GM12878 (cell line): ENCODE results near the gene PODN. TPM values are rescaled to one million over a fixed set of nuclear protein-coding genes. Genes with fewer than 3 reads are reported as not detected.

Source experiments
- ATAC-seq: fragments of 200-7000 bp; cut with Tn5 transposase; 3 replicates; pipeline ENCODE4 v1.9.1; 2020; ENCODE audit warnings: mild to moderate bottlenecking, moderate library complexity
- BruUV-seq: library from RNA; stranded (reverse); fragments of 400-500 nt; replicated peaks from 2 replicates; lab custom pipeline; 2021; lab: Mats Ljungman, UMichigan
- CTCF ChIA-PET: fragments of 300-600 bp; sonication (Branson Sonifier 250); formaldehyde crosslinking; extraction: SDS; loops from one replicate; lab custom pipeline; 2021; ENCODE audit warnings: inconsistent platforms; lab: Yijun Ruan, JAX
- POLR2A ChIA-PET: fragments of 350-600 bp; formaldehyde crosslinking; extraction: SDS; loops from one replicate; lab custom pipeline; 2021; ENCODE audit warnings: inconsistent platforms; lab: Charles Lee
- RAD21 ChIA-PET: fragments of 300-600 bp; sonication (Branson Sonifier 250); formaldehyde crosslinking; loops from one replicate; lab custom pipeline; 2023; ENCODE audit warnings: antibody characterized with exemption; ENCODE audit not compliant: unreplicated experiment; lab: Charles Lee
- SMC1A ChIA-PET: fragments of 300-600 bp; sonication (Branson Sonifier 250); formaldehyde crosslinking; loops from one replicate; lab custom pipeline; 2023; ENCODE audit not compliant: unreplicated experiment, uncharacterized antibody; lab: Charles Lee
- DNase-seq: peaks from one replicate; pipeline ENCODE4 v3.0.0-alpha.2; 2011; ENCODE audit warnings: low read depth, low spot score
- FAIRE-seq: peaks from 3 replicates; lab custom pipeline; 2011; peaks lifted over from hg19 to GRCh38; lab: Jason Lieb, UNC
- H2AFZ ChIP-seq: 2 replicates; pipeline ENCODE4 v1.6.0; 2011; ENCODE audit warnings: low read depth, low read length, control low read depth; ENCODE audit not compliant: control insufficient read depth
- H3K27ac ChIP-seq: 2 replicates; pipeline ENCODE4 v1.5.1; 2011; ENCODE audit warnings: control low read depth; ENCODE audit not compliant: control insufficient read depth, insufficient read depth
- H3K27me3 ChIP-seq, 2 experiments: replicated peaks in 1 of 2; 2 replicates each; pipeline versions ENCODE4 v1.6.0 to v1.6.1; 2011; ENCODE audit warnings: low read length in 1 of 2; ENCODE audit not compliant: control insufficient read depth in 2 of 2, insufficient read depth in 2 of 2
- H3K36me3 ChIP-seq, 2 experiments: 2 replicates each; pipeline ENCODE4 v1.5.1; 2011; ENCODE audit warnings: low read length in 1 of 2; ENCODE audit not compliant: control insufficient read depth in 2 of 2, insufficient read depth in 2 of 2
- H3K4me1 ChIP-seq: 2 replicates; pipeline ENCODE4 v1.6.1; 2011; ENCODE audit warnings: mild to moderate bottlenecking, low read length, moderate library complexity, mixed read lengths; ENCODE audit not compliant: control insufficient read depth, insufficient read depth
- H3K4me2 ChIP-seq: 2 replicates; pipeline ENCODE4 v1.6.0; 2011; ENCODE audit warnings: control low read depth; ENCODE audit not compliant: control insufficient read depth, insufficient read depth
- H3K4me3 ChIP-seq: fragments of 200-600 bp; sonication (generic); 2 replicates; pipeline ENCODE4 v1.5.1; 2016
- H3K79me2 ChIP-seq: 2 replicates; pipeline ENCODE4 v1.6.0; 2011; ENCODE audit warnings: low read length; ENCODE audit not compliant: control insufficient read depth, insufficient read depth
- H3K9ac ChIP-seq: 2 replicates; pipeline ENCODE4 v1.8.0; 2011; ENCODE audit warnings: low read length, control low read depth, mixed read lengths; ENCODE audit not compliant: control insufficient read depth, insufficient read depth
- H3K9me3 ChIP-seq: replicated peaks from 3 replicates; pipeline ENCODE4 v1.5.1; 2011; ENCODE audit warnings: mild to moderate bottlenecking, low read length; ENCODE audit not compliant: control insufficient read depth, insufficient read depth
- H4K20me1 ChIP-seq: 2 replicates; pipeline ENCODE4 v1.6.0; 2011; ENCODE audit not compliant: control insufficient read depth, insufficient read depth
- BRCA1 ChIP-seq: IDR thresholded peaks from 2 replicates; pipeline ENCODE4 v1.6.1; 2011; ENCODE audit warnings: low read depth, low read length, improper control_type of control experiment
- CBX5 ChIP-seq: sonication (generic); IDR thresholded peaks from 2 replicates; pipeline ENCODE4 v1.6.1; 2016; ENCODE audit warnings: low read depth, moderate library complexity, mild to moderate bottlenecking, inconsistent platforms
- CEBPB ChIP-seq, 2 experiments: fragments of 150-350 bp in 1 of 2; IDR thresholded peaks; 2 replicates each; pipeline ENCODE4 v1.6.1; 2012 to 2014; ENCODE audit warnings: low read depth in 2 of 2, low read length in 2 of 2, borderline replicate concordance in 1 of 2, inconsistent platforms in 1 of 2
- IRF4 ChIP-seq: IDR thresholded peaks from 2 replicates; pipeline ENCODE4 v1.6.1; 2011; ENCODE audit warnings: low read depth, low read length
- JUNB ChIP-seq: IDR thresholded peaks from 2 replicates; pipeline ENCODE4 v1.6.1; 2016; ENCODE audit warnings: antibody characterized with exemption, mild to moderate bottlenecking
- MAX ChIP-seq: IDR thresholded peaks from 2 replicates; pipeline ENCODE4 v1.6.1; 2012; ENCODE audit warnings: low read depth, low read length, improper control_type of control experiment
- MYB ChIP-seq: fragments of 150-350 bp; IDR thresholded peaks from 2 replicates; pipeline ENCODE4 v1.6.1; 2014; ENCODE audit warnings: mild to moderate bottlenecking, low read depth, low read length, borderline replicate concordance
- PML ChIP-seq: IDR thresholded peaks from 2 replicates; pipeline ENCODE4 v1.6.1; 2012; ENCODE audit warnings: low read length, inconsistent platforms
- RAD51 ChIP-seq: fragments of 450-650 bp; IDR thresholded peaks from 2 replicates; pipeline ENCODE4 v1.6.1; 2016; ENCODE audit warnings: moderate library complexity, mild to moderate bottlenecking, inconsistent platforms
- RBBP5 ChIP-seq: fragments of 200-600 bp; sonication (generic); conservative IDR thresholded peaks from 2 replicates; pipeline ENCODE4 v1.6.1; 2016
- SIX5 ChIP-seq: IDR thresholded peaks from 2 replicates; pipeline ENCODE4 v1.6.1; 2011; ENCODE audit warnings: mild to moderate bottlenecking, low read depth, low read length, moderate library complexity; ENCODE audit not compliant: severe bottlenecking
- STAT3 ChIP-seq: IDR thresholded peaks from 2 replicates; pipeline ENCODE4 v1.6.1; 2011; ENCODE audit warnings: low read depth, low read length, improper control_type of control experiment
- ZNF24 ChIP-seq: fragments of 450-650 bp; IDR thresholded peaks from 2 replicates; pipeline ENCODE4 v1.6.1; 2017; ENCODE audit warnings: antibody characterized with exemption, mild to moderate bottlenecking
- ZNF384 ChIP-seq: IDR thresholded peaks from 2 replicates; pipeline ENCODE4 v1.6.1; 2012; ENCODE audit warnings: low read depth, mild to moderate bottlenecking, low read length, improper control_type of control experiment, borderline replicate concordance
- ZZZ3 ChIP-seq: IDR thresholded peaks from 2 replicates; pipeline ENCODE4 v1.6.1; 2011; ENCODE audit warnings: low read depth; ENCODE audit not compliant: control insufficient read depth, insufficient read length
- WGBS: methylation state at CpG from one replicate; pipeline ENCODE4 v1.1.6; 2016; ENCODE audit warnings: low lambda C conversion rate; ENCODE audit not compliant: insufficient replicate concordance, insufficient coverage; ENCODE audit errors: missing lambda C conversion rate; 5-methylcytosine and 5-hydroxymethylcytosine counted together
- in situ Hi-C: fragments of 300-500 bp; cut with MboI; formaldehyde crosslinking; loops from 9 replicates; pipeline ENCODE4 v1.14.3; 2018; ENCODE audit warnings: mixed read lengths
- intact Hi-C: fragments of 100-400 bp; cut with micrococcal nuclease; formaldehyde crosslinking; loops from one replicate; pipeline ENCODE4 v1.14.2; 2022; ENCODE audit not compliant: unreplicated experiment
- polyA plus RNA-seq, 11 experiments: library from polyadenylated mRNA; depleted of rRNA in 4 of 11; unstranded in 6 of 11; stranded (reverse) in 5 of 11; fragments of >200 nt; fragmentation: Nextera tagmentation in 4 of 11; fragmentation: Illumina TruSeq in 1 of 11; extraction: Ambion mirVana in 4 of 11; extraction: Trizol in 1 of 11; gene quantifications; 1 replicate in 1 of 11; 2 replicates in 10 of 11; pipeline versions ENCODE4 v1.2.1 to v1.2.3, GENCODE V29; 2011 to 2016; ENCODE audit warnings: inconsistent platforms in 2 of 11, missing spikeins in 2 of 11, low read depth in 1 of 11
- total RNA-seq, 4 experiments: library from RNA; depleted of rRNA in 3 of 4; stranded (reverse); fragments of >200 nt in 3 of 4; fragmentation: Illumina TruSeq in 1 of 4; extraction: Trizol in 1 of 4; gene quantifications; 2 replicates each; pipeline versions ENCODE4 v1.2.1 to v1.2.3, GENCODE V29; 2013 to 2021
- TF ChIP-seq, protein P1 (sequence below): IDR thresholded peaks from 2 replicates; pipeline ENCODE4 v1.6.1; 2012; ENCODE audit warnings: low read length, inconsistent platforms
- TF ChIP-seq, protein P2 (sequence below): fragments of 450-650 bp; formaldehyde crosslinking; IDR thresholded peaks from 2 replicates; pipeline ENCODE4 v1.4.0; 2020; ENCODE audit warnings: mild to moderate bottlenecking, moderate library complexity
- TF ChIP-seq, protein P3 (sequence below): IDR thresholded peaks from 2 replicates; pipeline ENCODE4 v1.6.1; 2012; ENCODE audit warnings: low read depth, low read length, improper control_type of control experiment

The PODN gene
- total and polyA plus RNA-seq, 10 of the 15 experiments (the other 5 are each of a cell fraction or from before 2014, with no cell fraction given) = 0.10 TPM; not detected in 9

DNA sequence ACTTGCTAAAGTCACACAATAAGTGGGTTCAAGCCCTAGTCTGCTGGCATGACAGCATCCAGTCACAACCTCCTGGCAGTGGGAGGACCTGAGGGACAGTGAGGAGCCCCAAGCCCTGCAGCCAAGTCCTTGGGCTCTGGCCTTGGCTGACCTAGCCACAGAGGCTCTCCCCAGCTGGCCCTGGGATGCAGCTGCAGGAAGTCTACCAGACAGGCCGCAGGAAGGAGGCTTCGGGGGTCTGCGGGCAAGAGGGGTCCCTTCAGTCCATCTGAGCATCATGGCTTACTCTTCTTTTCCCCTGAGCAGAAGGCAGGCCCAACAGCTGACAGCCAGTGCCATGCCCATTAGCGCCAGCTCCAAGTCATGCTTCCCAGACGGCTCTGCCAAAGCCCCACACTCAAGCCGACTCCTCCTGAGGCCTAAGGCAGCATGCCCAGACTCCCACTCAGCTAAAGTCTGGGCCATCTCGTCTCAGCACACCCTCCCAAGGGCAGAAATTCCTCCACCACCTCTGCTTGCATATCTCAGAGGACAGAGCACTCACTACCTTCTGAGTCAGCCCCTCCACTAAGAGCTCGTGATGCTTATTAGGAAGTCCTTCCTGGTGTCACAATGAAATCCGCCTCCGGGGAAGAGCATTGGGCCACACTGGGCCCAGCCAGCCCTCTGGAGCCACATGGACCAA is 60.3 kb downstream of the PODN start (continued):
- TF ChIP-seq CBX5 (no peak), RAD51 (no peak)
- TF ChIP-seq, protein P1, sequence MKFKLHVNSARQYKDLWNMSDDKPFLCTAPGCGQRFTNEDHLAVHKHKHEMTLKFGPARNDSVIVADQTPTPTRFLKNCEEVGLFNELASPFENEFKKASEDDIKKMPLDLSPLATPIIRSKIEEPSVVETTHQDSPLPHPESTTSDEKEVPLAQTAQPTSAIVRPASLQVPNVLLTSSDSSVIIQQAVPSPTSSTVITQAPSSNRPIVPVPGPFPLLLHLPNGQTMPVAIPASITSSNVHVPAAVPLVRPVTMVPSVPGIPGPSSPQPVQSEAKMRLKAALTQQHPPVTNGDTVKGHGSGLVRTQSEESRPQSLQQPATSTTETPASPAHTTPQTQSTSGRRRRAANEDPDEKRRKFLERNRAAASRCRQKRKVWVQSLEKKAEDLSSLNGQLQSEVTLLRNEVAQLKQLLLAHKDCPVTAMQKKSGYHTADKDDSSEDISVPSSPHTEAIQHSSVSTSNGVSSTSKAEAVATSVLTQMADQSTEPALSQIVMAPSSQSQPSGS = no peak
- TF ChIP-seq, protein P2, sequence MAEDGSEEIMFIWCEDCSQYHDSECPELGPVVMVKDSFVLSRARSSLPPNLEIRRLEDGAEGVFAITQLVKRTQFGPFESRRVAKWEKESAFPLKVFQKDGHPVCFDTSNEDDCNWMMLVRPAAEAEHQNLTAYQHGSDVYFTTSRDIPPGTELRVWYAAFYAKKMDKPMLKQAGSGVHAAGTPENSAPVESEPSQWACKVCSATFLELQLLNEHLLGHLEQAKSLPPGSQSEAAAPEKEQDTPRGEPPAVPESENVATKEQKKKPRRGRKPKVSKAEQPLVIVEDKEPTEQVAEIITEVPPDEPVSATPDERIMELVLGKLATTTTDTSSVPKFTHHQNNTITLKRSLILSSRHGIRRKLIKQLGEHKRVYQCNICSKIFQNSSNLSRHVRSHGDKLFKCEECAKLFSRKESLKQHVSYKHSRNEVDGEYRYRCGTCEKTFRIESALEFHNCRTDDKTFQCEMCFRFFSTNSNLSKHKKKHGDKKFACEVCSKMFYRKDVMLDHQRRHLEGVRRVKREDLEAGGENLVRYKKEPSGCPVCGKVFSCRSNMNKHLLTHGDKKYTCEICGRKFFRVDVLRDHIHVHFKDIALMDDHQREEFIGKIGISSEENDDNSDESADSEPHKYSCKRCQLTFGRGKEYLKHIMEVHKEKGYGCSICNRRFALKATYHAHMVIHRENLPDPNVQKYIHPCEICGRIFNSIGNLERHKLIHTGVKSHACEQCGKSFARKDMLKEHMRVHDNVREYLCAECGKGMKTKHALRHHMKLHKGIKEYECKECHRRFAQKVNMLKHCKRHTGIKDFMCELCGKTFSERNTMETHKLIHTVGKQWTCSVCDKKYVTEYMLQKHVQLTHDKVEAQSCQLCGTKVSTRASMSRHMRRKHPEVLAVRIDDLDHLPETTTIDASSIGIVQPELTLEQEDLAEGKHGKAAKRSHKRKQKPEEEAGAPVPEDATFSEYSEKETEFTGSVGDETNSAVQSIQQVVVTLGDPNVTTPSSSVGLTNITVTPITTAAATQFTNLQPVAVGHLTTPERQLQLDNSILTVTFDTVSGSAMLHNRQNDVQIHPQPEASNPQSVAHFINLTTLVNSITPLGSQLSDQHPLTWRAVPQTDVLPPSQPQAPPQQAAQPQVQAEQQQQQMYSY (CRISPR knock-in tag) = no peak
- TF ChIP-seq, all 136 proteins: peak for 0

GRCh38 chr1:53122961-53123413 is 61.0 kb downstream of the PODN start:
- DNase-seq (no peak), FAIRE-seq (no peak), ATAC-seq (no peak)
- Histone ChIP-seq H3K79me2 (no peaks in the 10 kb centered on the region), H3K4me1 (no peaks in the 10 kb centered on the region), H3K4me3 (no peak overlapping the region), H3K9ac (no peak overlapping the region), H3K27ac (no peak overlapping the region), H3K36me3 (no peaks in the 10 kb centered on the region), H2AFZ (no peak overlapping the region), H3K4me2 (no peak overlapping the region), H3K27me3 (no peaks in the 10 kb centered on the region), H3K9me3 (no peaks in the 10 kb centered on the region), H4K20me1 (no peaks in the 10 kb centered on the region)
- intact Hi-C loops (no loop called here), in situ Hi-C loops (no loop called here)
- ChIA-PET CTCF (no interaction called here), SMC1A (interaction anchor here (1.0 kb wide), 1 partner anchor 16 kb away, joined by 3 read pairs; no protein-coding TSS in a partner anchor), POLR2A (no interaction called here), RAD21 (no interaction called here)
- no TSS peak for BruUV-seq
- WGBS = 51% methylated on average over 7 of the region's 7 CpGs
- TF ChIP-seq IRF4 (no peak), ZZZ3 (no peak), SIX5 (no peak), MYB (no peak), RBBP5 (no peak), ZNF24 (no peak), ZNF384 (no peak), MAX (no peak), CEBPB (IDR thresholded peaks at IDR 0.05; ENCODE audit: borderline replicate concordance in 1 of 2, low read depth in 2 of 2, low read length in 2 of 2) (no peak), STAT3 (no peak), RAD51 (no peak), JUNB (no peak), PML (no peak), BRCA1 (no peak)
- TF ChIP-seq, protein P3, sequence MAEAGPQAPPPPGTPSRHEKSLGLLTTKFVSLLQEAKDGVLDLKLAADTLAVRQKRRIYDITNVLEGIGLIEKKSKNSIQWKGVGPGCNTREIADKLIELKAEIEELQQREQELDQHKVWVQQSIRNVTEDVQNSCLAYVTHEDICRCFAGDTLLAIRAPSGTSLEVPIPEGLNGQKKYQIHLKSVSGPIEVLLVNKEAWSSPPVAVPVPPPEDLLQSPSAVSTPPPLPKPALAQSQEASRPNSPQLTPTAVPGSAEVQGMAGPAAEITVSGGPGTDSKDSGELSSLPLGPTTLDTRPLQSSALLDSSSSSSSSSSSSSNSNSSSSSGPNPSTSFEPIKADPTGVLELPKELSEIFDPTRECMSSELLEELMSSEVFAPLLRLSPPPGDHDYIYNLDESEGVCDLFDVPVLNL = no peak
